HG03064 (cell line): ENCODE data around the gene OSTF1.

Experiments
- ATAC-seq: cut with Tn5 transposase; IDR thresholded peaks from one replicate; pipeline ENCODE4 v1.9.1; 2021; ENCODE audit warnings: low read depth; ENCODE audit not compliant: unreplicated experiment

The OSTF1 gene

GRCh38 chr9:75084081-75084672 lies 4.1 kb upstream of the OSTF1 start:
- no peak for ATAC-seq

- no peak for ATAC-seq
Observed at GRCh38 chr9:75085640-75086039, 2.7 kb upstream of the OSTF1 start.

- no peak for ATAC-seq
Observed at GRCh38 chr9:75086541-75087288, 1.6 kb upstream of the OSTF1 start.

GRCh38 chr9:75087289-75087823 lies 958 bp upstream of the OSTF1 start:
- ATAC-seq: peak; percentile 27

GRCh38 chr9:75088646-75089372 lies 495 bp downstream of the OSTF1 start:
- peak; percentile 34 for ATAC-seq

GRCh38 chr9:75089373-75089766 lies 1.1 kb downstream of the OSTF1 start:
- no peak for ATAC-seq

GRCh38 chr9:75090579-75090978 lies 2.3 kb downstream of the OSTF1 start:
- no peak for ATAC-seq

- ATAC-seq: no peak
Observed at GRCh38 chr9:75092766-75093165, 4.5 kb downstream of the OSTF1 start.

- no peak for ATAC-seq
Observed at GRCh38 chr9:75096796-75097195, 8.5 kb downstream of the OSTF1 start.

GRCh38 chr9:75101004-75101588 lies 12.8 kb downstream of the OSTF1 start:
- no peak for ATAC-seq

- no peak for ATAC-seq
Observed at GRCh38 chr9:75102177-75102790, 14.0 kb downstream of the OSTF1 start.

- ATAC-seq: no peak
Observed at GRCh38 chr9:75104607-75105006, 16.3 kb downstream of the OSTF1 start.

GRCh38 chr9:75105019-75105540 lies 16.8 kb downstream of the OSTF1 start:
- no peak for ATAC-seq

- ATAC-seq: no peak
Observed at GRCh38 chr9:75105841-75106240, 17.5 kb downstream of the OSTF1 start.

- ATAC-seq: no peak
Observed at GRCh38 chr9:75106857-75107256, 18.5 kb downstream of the OSTF1 start.

GRCh38 chr9:75108571-75108970 lies 20.3 kb downstream of the OSTF1 start:
- ATAC-seq: no peak

- ATAC-seq: no peak
Observed at GRCh38 chr9:75109210-75109839, 21.0 kb downstream of the OSTF1 start.

- no peak for ATAC-seq
Observed at GRCh38 chr9:75111019-75111622, 22.8 kb downstream of the OSTF1 start.

GRCh38 chr9:75112789-75113188 lies 24.5 kb downstream of the OSTF1 start:
- no peak for ATAC-seq

GRCh38 chr9:75116306-75116705 lies 28.0 kb downstream of the OSTF1 start:
- no peak for ATAC-seq
